H1 (cell line): ENCODE measurements around the gene TLK1.

Source experiments
- POLR2A ChIP-seq, 2 experiments: IDR thresholded peaks; 1 replicate in 1 of 2; 2 replicates in 1 of 2; pipeline ENCODE4 v1.6.1; 2011; ENCODE audit warnings: low read depth in 2 of 2, low read length in 2 of 2, mild to moderate bottlenecking in 2 of 2; ENCODE audit errors: control extremely low read depth in 1 of 2
- POLR2AphosphoS5 ChIP-seq: IDR thresholded peaks from 2 replicates; pipeline ENCODE4 v1.6.1; 2011; ENCODE audit warnings: low read depth, low read length
- SIN3A ChIP-seq, 2 experiments: IDR thresholded peaks in 1 of 2; conservative IDR thresholded peaks in 1 of 2; 2 replicates each; pipeline ENCODE4 v1.6.1; 2011 to 2012; ENCODE audit warnings: low read length in 2 of 2, improper control_type of control experiment in 1 of 2, low read depth in 1 of 2, mild to moderate bottlenecking in 1 of 2

- TF ChIP-seq POLR2AphosphoS5 (no peak), POLR2A (IDR thresholded peaks at IDR 0.05; ENCODE audit: control extremely low read depth in 1 of 2, low read depth in 2 of 2, low read length in 2 of 2) (no peak), SIN3A (conservative IDR thresholded peaks at IDR 0.05 in 1 of 2, IDR thresholded peaks at IDR 0.05 in 1 of 2; ENCODE audit: low read depth in 1 of 2, low read length in 2 of 2) (no peak)
Measured at GRCh38 chr2:171036532-171036931, 124.2 kb downstream of the TLK1 start.
